H1 (cell line): ENCODE measurements around the gene SV2A. TPM values are rescaled to one million over a fixed set of nuclear protein-coding genes. Genes with fewer than 3 reads are reported as not detected.

Source experiments
- CTCF ChIA-PET: fragments of 300-600 bp; sonication (Branson Sonifier 250); formaldehyde crosslinking; loops from one replicate; lab custom pipeline; 2021; ENCODE audit not compliant: partially characterized antibody; lab: Charles Lee
- POLR2A ChIA-PET: fragments of 300-600 bp; sonication (Branson Sonifier 250); formaldehyde crosslinking; loops from one replicate; lab custom pipeline; 2021; ENCODE audit warnings: inconsistent platforms; ENCODE audit not compliant: partially characterized antibody; lab: Charles Lee
- DNase-seq, 2 experiments: peaks; one replicate each; pipeline versions ENCODE4 v3.0.0 to v3.0.0-alpha.2; 2010 to 2022; ENCODE audit warnings: low spot score in 2 of 2, low read depth in 1 of 2, mixed read lengths in 1 of 2
- FAIRE-seq: peaks from 2 replicates; lab custom pipeline; 2011; peaks lifted over from hg19 to GRCh38; lab: Jason Lieb, UNC
- H2AFZ ChIP-seq: 2 replicates; pipeline ENCODE4 v1.8.1; 2012; ENCODE audit warnings: low read length, inconsistent platforms
- H2AK5ac ChIP-seq: 2 replicates; pipeline ENCODE4 v1.6.1; 2013; ENCODE audit warnings: low read depth, low read length
- H2BK120ac ChIP-seq: replicated peaks from 2 replicates; pipeline ENCODE3; 2013; ENCODE audit warnings: low read depth, low read length, inconsistent platforms
- H2BK12ac ChIP-seq: 2 replicates; pipeline ENCODE4 v1.6.1; 2013; ENCODE audit warnings: low read depth, low read length
- H2BK15ac ChIP-seq: 2 replicates; pipeline ENCODE4 v1.6.1; 2013; ENCODE audit warnings: low read length
- H2BK20ac ChIP-seq: 2 replicates; pipeline ENCODE4 v1.6.1; 2013; ENCODE audit warnings: low read length
- H2BK5ac ChIP-seq: 2 replicates; pipeline ENCODE4 v1.6.1; 2013; ENCODE audit warnings: low read depth, low read length
- H3K14ac ChIP-seq: 2 replicates; pipeline ENCODE4 v1.6.1; 2013; ENCODE audit warnings: inconsistent platforms; ENCODE audit not compliant: insufficient read length
- H3K18ac ChIP-seq: 2 replicates; pipeline ENCODE4 v1.6.1; 2013; ENCODE audit warnings: low read length; ENCODE audit errors: extremely low read depth
- H3K23ac ChIP-seq: 2 replicates; pipeline ENCODE4 v1.6.1; 2013; ENCODE audit warnings: inconsistent platforms; ENCODE audit not compliant: insufficient read length
- H3K23me2 ChIP-seq: 2 replicates; pipeline ENCODE4 v1.6.1; 2013; ENCODE audit warnings: low read depth, low read length
- H3K27ac ChIP-seq: 2 replicates; pipeline ENCODE4 v1.6.1; 2011; ENCODE audit warnings: low read depth, low read length, inconsistent platforms
- H3K27me3 ChIP-seq, 4 experiments: replicated peaks in 1 of 4; 1 replicate in 1 of 4; 2 replicates in 3 of 4; pipeline versions ENCODE4 v1.6.1 to v1.8.1; 2011 to 2013; ENCODE audit warnings: low read length in 3 of 4, mild to moderate bottlenecking in 3 of 4, inconsistent platforms in 2 of 4, mixed read lengths in 2 of 4, moderate library complexity in 1 of 4; ENCODE audit not compliant: control insufficient read depth in 3 of 4, insufficient read depth in 3 of 4; ENCODE audit errors: extremely low read depth in 1 of 4
- H3K36me3 ChIP-seq, 4 experiments: 2 replicates each; pipeline versions ENCODE4 v1.6.1 to v1.8.1; 2011 to 2013; ENCODE audit warnings: mild to moderate bottlenecking in 4 of 4, low read length in 3 of 4, moderate library complexity in 2 of 4, control low read depth in 1 of 4, inconsistent platforms in 1 of 4; ENCODE audit not compliant: insufficient read depth in 4 of 4, control insufficient read depth in 2 of 4
- H3K4ac ChIP-seq: replicated peaks from 2 replicates; pipeline ENCODE3; 2013; ENCODE audit warnings: low read length, low read depth, mixed read lengths, inconsistent platforms; ENCODE audit not compliant: insufficient read length
- H3K4me1 ChIP-seq, 4 experiments: replicated peaks in 1 of 4; 1 replicate in 1 of 4; 2 replicates in 3 of 4; pipeline versions ENCODE4 v1.6.1 to v1.8.1; 2011 to 2013; ENCODE audit warnings: low read length in 3 of 4, inconsistent platforms in 2 of 4, mixed read lengths in 1 of 4; ENCODE audit not compliant: insufficient read depth in 4 of 4, control insufficient read depth in 3 of 4
- H3K4me2 ChIP-seq, 2 experiments: 2 replicates each; pipeline versions ENCODE4 v1.6.1 to v1.8.1; 2011 to 2013; ENCODE audit warnings: low read depth in 2 of 2, low read length in 2 of 2, control low read depth in 1 of 2, inconsistent platforms in 1 of 2, mild to moderate bottlenecking in 1 of 2; ENCODE audit not compliant: insufficient read depth in 1 of 2
- H3K4me3 ChIP-seq, 4 experiments: fragments of 200-600, 300-600 bp in 1 of 4; sonication (generic), shearing (Covaris generic), sonication (Bioruptor Twin) in 1 of 4; 2 replicates each; pipeline versions ENCODE4 v1.5.1 to v1.8.1; 2011 to 2016; ENCODE audit warnings: low read length in 4 of 4, low read depth in 3 of 4, control low read depth in 2 of 4, inconsistent platforms in 2 of 4, mild to moderate bottlenecking in 2 of 4, mixed read lengths in 1 of 4, moderate library complexity in 1 of 4; ENCODE audit not compliant: insufficient read depth in 2 of 4; ENCODE audit errors: extremely low read depth in 1 of 4
- H3K56ac ChIP-seq: replicated peaks from 2 replicates; pipeline ENCODE3; 2013; ENCODE audit warnings: low read depth, mild to moderate bottlenecking, mixed read lengths, low read length, inconsistent platforms; ENCODE audit not compliant: insufficient read length
- H3K79me1 ChIP-seq: 2 replicates; pipeline ENCODE4 v1.6.1; 2013; ENCODE audit warnings: low read depth, low read length, control low read depth
- H3K79me2 ChIP-seq, 2 experiments: 2 replicates each; pipeline versions ENCODE4 v1.6.1 to v1.8.1; 2012 to 2013; ENCODE audit warnings: low read length in 2 of 2, mild to moderate bottlenecking in 2 of 2, inconsistent platforms in 1 of 2; ENCODE audit not compliant: insufficient read depth in 2 of 2, control insufficient read depth in 1 of 2
- H3K9ac ChIP-seq, 4 experiments: replicated peaks in 1 of 4; 1 replicate in 1 of 4; 2 replicates in 3 of 4; pipeline versions ENCODE4 v1.6.1 to v1.8.1; 2011 to 2013; ENCODE audit warnings: low read depth in 3 of 4, low read length in 3 of 4, control low read depth in 2 of 4, mild to moderate bottlenecking in 2 of 4, moderate library complexity in 2 of 4, inconsistent platforms in 1 of 4; ENCODE audit errors: extremely low read depth in 1 of 4
- H3K9me3 ChIP-seq, 2 experiments: 2 replicates each; pipeline versions ENCODE4 v1.6.1 to v1.8.1; 2012 to 2013; ENCODE audit warnings: mild to moderate bottlenecking in 2 of 2, moderate library complexity in 2 of 2, control low read depth in 1 of 2, inconsistent platforms in 1 of 2, low read depth in 1 of 2, low read length in 1 of 2, mixed read lengths in 1 of 2; ENCODE audit not compliant: insufficient read depth in 2 of 2
- H4K20me1 ChIP-seq, 2 experiments: replicated peaks in 1 of 2; 2 replicates each; pipeline versions ENCODE3 to v1.8.1; 2011 to 2013; ENCODE audit warnings: inconsistent platforms in 2 of 2, low read length in 2 of 2, mild to moderate bottlenecking in 1 of 2; ENCODE audit not compliant: insufficient read depth in 2 of 2, control insufficient read depth in 1 of 2
- H4K5ac ChIP-seq: 2 replicates; pipeline ENCODE4 v1.6.1; 2013; ENCODE audit warnings: low read length, low read depth, mixed read lengths, inconsistent platforms; ENCODE audit not compliant: insufficient read length
- H4K8ac ChIP-seq: 2 replicates; pipeline ENCODE4 v1.8.0; 2013; ENCODE audit warnings: mild to moderate bottlenecking, moderate library complexity, low read length, inconsistent platforms; ENCODE audit not compliant: insufficient read depth; ENCODE audit errors: extremely low read depth
- H4K91ac ChIP-seq: replicated peaks from 2 replicates; pipeline ENCODE3; 2013; ENCODE audit warnings: low read length, mixed read lengths, inconsistent platforms; ENCODE audit not compliant: insufficient read length
- ASH2L ChIP-seq: fragments of 200-600, 300-600 bp; sonication (generic); IDR thresholded peaks from one replicate; pipeline ENCODE4 v1.7.1; 2017; ENCODE audit warnings: low read length
- BCL11A ChIP-seq, 2 experiments: IDR thresholded peaks; one replicate each; pipeline ENCODE4 v1.6.1; 2011; ENCODE audit warnings: low read depth in 2 of 2, low read length in 2 of 2, mild to moderate bottlenecking in 2 of 2
- CBX5 ChIP-seq: fragments of 300-800, 300-1000 bp; sonication (generic); IDR thresholded peaks from 2 replicates; pipeline ENCODE4 v1.7.1; 2016; ENCODE audit warnings: antibody characterized with exemption, low read length, low read depth
- CTBP2 ChIP-seq: IDR thresholded peaks from 2 replicates; pipeline ENCODE4 v1.7.0; 2011; ENCODE audit warnings: borderline replicate concordance, mild to moderate bottlenecking, moderate library complexity, mixed read lengths, low read length; ENCODE audit not compliant: insufficient read depth, insufficient read length
- EGR1 ChIP-seq: IDR thresholded peaks from 2 replicates; pipeline ENCODE4 v1.6.1; 2011; ENCODE audit warnings: low read depth, low read length, borderline replicate concordance
- EP300 ChIP-seq, 2 experiments: IDR thresholded peaks; 1 replicate in 1 of 2; 2 replicates in 1 of 2; pipeline ENCODE4 v1.6.1; 2011 to 2012; ENCODE audit warnings: low read depth in 2 of 2, low read length in 2 of 2, mild to moderate bottlenecking in 2 of 2, borderline replicate concordance in 1 of 2, inconsistent platforms in 1 of 2, moderate library complexity in 1 of 2
- KDM5A ChIP-seq: fragments of 200-600 bp; IDR thresholded peaks from 2 replicates; pipeline ENCODE4 v1.7.1; 2012; ENCODE audit warnings: mild to moderate bottlenecking, low read length, inconsistent platforms, mixed read lengths
- POLR2AphosphoS5 ChIP-seq: IDR thresholded peaks from 2 replicates; pipeline ENCODE4 v1.6.1; 2011; ENCODE audit warnings: low read depth, low read length
- SUZ12 ChIP-seq: fragments of 200-600 bp; sonication (generic); IDR thresholded peaks from 2 replicates; pipeline ENCODE4 v1.6.1; 2012; ENCODE audit warnings: mild to moderate bottlenecking, inconsistent platforms, low read length, moderate library complexity, mixed read lengths
- TAF1 ChIP-seq: IDR thresholded peaks from 2 replicates; pipeline ENCODE4 v1.6.1; 2011; ENCODE audit warnings: mild to moderate bottlenecking, low read depth, low read length
- TBP ChIP-seq: IDR thresholded peaks from 2 replicates; pipeline ENCODE4 v1.6.1; 2011; ENCODE audit warnings: low read depth, low read length, improper control_type of control experiment
- WGBS, 2 experiments: shearing (Covaris generic) in 1 of 2; methylation state at CpG; one replicate each; pipeline versions ENCODE4 v1.1.6 to v1.1.7; 2013 to 2015; ENCODE audit warnings: low lambda C conversion rate in 2 of 2, mixed read lengths in 2 of 2, inconsistent platforms in 1 of 2, low coverage in 1 of 2, missing lambda C conversion rate in 1 of 2; ENCODE audit not compliant: insufficient replicate concordance in 2 of 2, insufficient coverage in 1 of 2, insufficient read length in 1 of 2; ENCODE audit errors: extremely low coverage in 1 of 2, missing lambda C conversion rate in 1 of 2; 5-methylcytosine and 5-hydroxymethylcytosine counted together
- polyA plus RNA-seq, 7 experiments: library from polyadenylated mRNA; depleted of rRNA in 3 of 7; stranded (reverse) in 5 of 7; unstranded in 2 of 7; fragments of >200 nt in 5 of 7; fragments of 200-250 nt in 2 of 7; gene quantifications; 1 replicate in 5 of 7; 2 replicates in 1 of 7; 4 replicates in 1 of 7; pipeline versions ENCODE4 v1.2.1 to v1.2.3, GENCODE V29; 2011 to 2013; ENCODE audit warnings: missing spikeins in 2 of 7, mixed read lengths in 2 of 7
- total RNA-seq: library from RNA; stranded (reverse); fragmentation: NEBNext Ultra II Directional; extraction: Animal tissue kit (Norgen Biotek cat#: 25700); gene quantifications from 2 replicates; pipeline ENCODE4 v1.2.1, GENCODE V29; 2021

The SV2A gene
- total and polyA plus RNA-seq, 2 of the 8 experiments (the other 6 are each of a cell fraction or from before 2014, with no cell fraction given) = 41.8 to 51.8 TPM

- Histone ChIP-seq H3K9me3 (no peaks in the 10 kb centered on the region), H2AK5ac (peak overlapping the region; percentile 28; the same call in 1 of the 2 replicates), H3K23me2 (peaks cover 21% of the 10 kb centered on the region), H3K27me3 (no peaks in the 10 kb centered on the region), H4K91ac (peak overlapping the region; percentile 91), H3K4me2 (peak overlapping the region; percentile 83 to 87), H2BK5ac (peak overlapping the region; percentile 96), H4K8ac (peak overlapping the region; percentile 83; the same call in 1 of the 2 replicates), H3K56ac (peak overlapping the region; percentile 93), H2BK15ac (no peak overlapping the region), H2AFZ (no peak overlapping the region), H3K4me1 (peaks cover 0 to 5% (median 0%) of the 10 kb centered on the region in 4 experiments; a peak in 4 of 7 replicates), H3K4me3 (peak overlapping the region; percentile 70 to 92 (median 82)), H2BK20ac (no peak overlapping the region), H3K36me3 (no peaks in the 10 kb centered on the region), H3K23ac (no peak overlapping the region), H3K9ac (peak overlapping the region; percentile 85 to 99 (median 94)), H3K79me1 (peaks cover 3% of the 10 kb centered on the region; the same call in 1 of the 2 replicates), H4K20me1 (no peaks in the 10 kb centered on the region), H4K5ac (peak overlapping the region; percentile 93), H3K79me2 (0 out of 4 replicates have a peak, but pooled peaks cover 0 to 4% of the 10 kb centered on the region in 2 experiments), H3K14ac (no peak overlapping the region), H3K4ac (peak overlapping the region; percentile 92), H3K27ac (peak overlapping the region; percentile 98), H2BK12ac (peak overlapping the region; percentile 77; the same call in 1 of the 2 replicates), H3K18ac (peak overlapping the region; percentile 86; the same call in 1 of the 2 replicates), H2BK120ac (peak overlapping the region; percentile 89)
- ChIA-PET CTCF (interaction anchor here (1.0 to 3.0 kb wide), 11 partner anchors 17 to 287 kb away, joined by 3 to 14 read pairs (median 4); partner anchors contain the start of gene OTUD7B), POLR2A (interaction anchor here (0.6 to 8.5 kb wide), 53 partner anchors 9 to 999 kb away, joined by 3 to 278 read pairs (median 6); partner anchors contain the start of genes ANP32E, BOLA1, CA14 and CIART)
- DNase-seq (peak; percentile 87 to 88), FAIRE-seq (no peak)
- WGBS, 2 experiments = 2% methylated on average over 46 of the region's 46 CpGs; no CpG with 5 or more reads in 1 of the 2 experiments
- TF ChIP-seq ASH2L = no peak
- no peak for TF ChIP-seq BCL11A (IDR thresholded peaks at IDR 0.05; ENCODE audit: low read depth in 2 of 2, low read length in 2 of 2)
- no peak for TF ChIP-seq CBX5
- TF ChIP-seq EGR1 = 0 out of 2 replicates have a peak, but pooled peaks have one; percentile 4
- TF ChIP-seq CTBP2 = no peak
- peak; percentile 99 for TF ChIP-seq POLR2AphosphoS5
- TF ChIP-seq TBP = peak; percentile 97
- TF ChIP-seq KDM5A = no peak
- TF ChIP-seq SUZ12 = no peak
- peak; percentile 87 for TF ChIP-seq TAF1
- TF ChIP-seq EP300 (IDR thresholded peaks at IDR 0.05; ENCODE audit: borderline replicate concordance in 1 of 2, low read depth in 2 of 2, low read length in 2 of 2) = no peak
These were observed 30.0 kb downstream of the SV2A start for GRCh38 chr1:149887456-149888246.
